ENCODE data around the gene ZIK1.

- no peak for TF ChIP-seq CTCF (IDR thresholded peaks at IDR 0.05)
- no peak for TF ChIP-seq POLR2A (IDR thresholded peaks at IDR 0.05)
Measured at GRCh38 chr19:57637379-57637778, 53.4 kb downstream of the ZIK1 start.
